HG03159 (cell line): Measurements from ENCODE around the gene KCNJ11.

Experiments
- ATAC-seq: cut with Tn5 transposase; IDR thresholded peaks from one replicate; pipeline ENCODE4 v1.9.1; 2021; ENCODE audit warnings: mild to moderate bottlenecking, moderate library complexity; ENCODE audit not compliant: unreplicated experiment

Gene KCNJ11

DNA sequence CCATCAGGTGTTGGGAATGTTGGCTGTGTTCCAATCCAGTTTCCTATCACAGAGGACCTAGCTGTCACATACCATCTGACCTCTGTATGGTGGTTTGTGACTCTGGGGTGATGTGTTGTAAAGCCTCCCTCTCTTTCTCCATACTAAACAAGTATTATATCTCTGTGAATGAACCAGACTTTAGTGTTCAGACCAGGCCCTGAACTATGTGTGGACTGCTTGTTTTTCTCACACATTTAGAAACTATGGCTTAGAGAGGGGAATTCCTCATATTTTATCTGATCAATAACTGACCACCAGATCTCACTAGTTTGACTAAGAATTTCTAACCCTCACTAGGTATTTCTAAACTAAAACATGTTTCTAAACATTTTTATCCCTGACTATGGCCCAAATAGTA is 19.4 kb downstream of the KCNJ11 start:
- no peak for ATAC-seq

- no peak for ATAC-seq
Measured at GRCh38 chr11:17368551-17368950, 19.9 kb downstream of the KCNJ11 start.

- no peak for ATAC-seq
Measured at GRCh38 chr11:17366495-17366894, 22.0 kb downstream of the KCNJ11 start.

GRCh38 chr11:17354601-17354991 is 33.9 kb downstream of the KCNJ11 start:
- peak; percentile 51 for ATAC-seq

DNA sequence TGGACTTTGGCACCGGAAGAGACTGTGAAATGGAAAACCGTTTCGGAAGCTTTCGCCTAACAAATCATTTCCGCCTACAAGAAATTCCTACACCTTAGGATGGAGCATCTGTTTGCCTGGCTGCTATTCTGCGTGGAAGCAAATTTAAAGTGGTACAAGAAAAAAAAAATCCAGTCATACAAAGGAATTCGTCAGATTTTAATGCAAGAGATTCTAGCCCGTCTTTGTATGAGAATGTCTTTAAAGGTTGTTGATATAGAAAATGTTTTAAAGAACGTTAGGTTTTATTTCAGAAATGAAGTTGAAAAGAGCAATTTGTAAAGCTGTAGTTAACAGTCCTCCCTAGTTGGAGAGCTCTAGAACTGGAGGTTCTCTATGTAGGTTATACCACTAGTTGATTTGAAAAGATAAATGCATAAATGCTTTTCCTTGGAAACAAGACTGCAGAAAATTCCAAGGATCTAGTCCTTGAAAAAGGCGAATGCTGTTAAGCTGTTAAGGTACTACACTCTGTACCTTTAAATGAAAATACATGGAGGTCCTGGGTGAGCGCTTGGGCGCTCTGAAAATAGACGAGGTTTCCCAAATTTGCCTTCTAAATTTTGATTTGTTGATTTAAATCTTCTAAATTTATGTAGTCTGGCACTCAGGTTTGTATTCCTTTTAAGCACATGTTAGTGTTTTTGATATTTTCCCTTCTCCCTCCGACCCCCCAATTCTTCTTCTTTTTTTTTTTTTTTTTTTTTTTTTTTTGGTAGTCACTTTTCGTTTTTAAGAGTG is 34.4 kb downstream of the KCNJ11 start:
- ATAC-seq, result no peak

DNA sequence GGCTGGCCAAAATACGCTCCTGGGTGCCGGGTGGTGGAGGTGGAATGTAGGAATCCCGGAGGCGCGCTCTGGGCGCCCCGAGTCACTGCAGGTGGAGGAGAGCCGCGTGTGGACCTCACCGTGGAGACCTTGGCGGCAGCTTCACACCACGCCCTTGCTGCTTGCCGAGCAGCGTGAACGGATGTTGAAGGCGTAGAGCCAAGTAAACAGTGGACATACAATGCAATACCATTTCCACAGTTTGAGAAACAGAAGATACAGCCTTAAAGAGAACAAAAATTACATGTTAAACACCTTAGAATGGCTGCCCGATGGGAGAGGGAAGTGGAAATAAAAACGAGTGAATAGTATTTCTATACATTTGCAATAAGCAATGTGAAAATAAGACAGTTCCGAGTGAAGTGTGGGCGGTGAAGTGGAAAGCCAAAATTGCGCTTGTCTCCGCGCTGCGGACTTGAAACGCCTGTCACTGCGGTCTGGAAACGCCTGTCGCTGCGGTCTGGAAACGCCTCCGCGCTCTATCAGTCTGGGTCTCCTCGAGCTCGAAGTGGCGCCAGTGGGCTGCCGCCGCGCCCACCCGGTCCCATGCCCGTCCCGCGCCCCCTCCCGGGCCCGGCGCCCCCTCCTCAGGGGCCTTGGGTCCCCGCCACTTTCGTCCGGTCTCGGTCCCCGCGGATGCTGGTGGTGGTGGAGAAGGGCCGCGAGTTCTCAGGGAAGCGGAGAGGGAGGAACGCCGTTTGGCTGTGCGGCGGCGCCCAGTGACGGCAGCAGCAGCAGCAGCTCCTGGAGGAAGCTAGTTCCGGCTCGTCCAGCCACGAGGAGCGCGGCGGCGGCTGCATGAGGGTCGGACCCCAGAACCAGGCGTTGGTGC is 35.3 kb downstream of the KCNJ11 start:
- peak; percentile 44 for ATAC-seq

- no peak for ATAC-seq
Measured at GRCh38 chr11:17351510-17352176, 36.8 kb downstream of the KCNJ11 start, which contains the start of gene NCR3LG1. Gene NCR3LG1 (plus strand): TSS chr11:17351800. CDS start chr11:17351970, 170 bp downstream.

DNA sequence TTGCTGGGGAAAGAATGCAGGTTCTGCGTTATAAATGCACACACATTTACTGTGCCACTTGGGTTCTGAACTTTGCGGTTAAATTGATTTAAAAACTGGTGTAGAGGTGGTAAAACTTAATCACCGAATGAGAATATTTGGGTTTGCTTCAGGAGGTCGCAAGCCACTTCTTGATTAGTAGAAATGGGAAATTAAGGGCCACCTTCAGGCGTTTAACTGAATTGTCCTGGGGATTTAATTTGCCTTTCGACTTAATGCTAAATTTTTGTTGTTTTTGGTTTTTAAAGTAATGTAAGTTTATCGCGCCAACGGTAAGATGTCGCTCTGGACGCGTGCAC is 37.3 kb downstream of the KCNJ11 start:
- ATAC-seq, result no peak

- ATAC-seq, result no peak
Measured at GRCh38 chr11:17350455-17351171, 37.8 kb downstream of the KCNJ11 start.

GRCh38 chr11:17347676-17348075 is 40.8 kb downstream of the KCNJ11 start:
- no peak for ATAC-seq

- ATAC-seq, result no peak
Measured at GRCh38 chr11:17343907-17344306, 44.6 kb downstream of the KCNJ11 start.

GRCh38 chr11:17343257-17343656 is 45.2 kb downstream of the KCNJ11 start:
- ATAC-seq, result no peak
